ENCODE results near the gene KY. TPM values are rescaled to one million over a fixed set of nuclear protein-coding genes. Genes with fewer than 3 reads are reported as not detected.

The KY gene
- total and polyA plus RNA-seq, 2 of the 8 experiments (the other 6 are each of a cell fraction or from before 2014, with no cell fraction given), result not detected

DNA sequence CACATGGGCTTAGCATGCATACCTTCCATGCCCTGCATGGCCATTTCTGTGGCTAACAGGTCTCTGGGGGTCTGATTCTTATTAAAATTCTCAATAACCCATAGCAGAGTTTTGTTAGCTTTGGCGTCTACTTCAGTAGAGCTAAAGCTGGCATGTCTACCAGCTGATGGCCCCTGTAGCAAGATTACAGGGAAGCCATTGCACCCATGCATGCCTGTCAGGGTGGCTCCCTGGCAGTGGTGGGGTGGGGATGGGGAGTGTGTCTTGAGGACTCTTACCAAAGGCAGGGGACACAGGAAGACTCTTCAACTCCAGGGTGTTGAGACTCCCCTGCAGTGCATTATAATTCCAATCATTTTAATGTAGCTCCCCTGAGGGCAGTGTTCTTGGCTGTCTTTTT is 4.7 kb downstream of the KY start:
- H3K27ac ChIP-seq (ENCODE audit: low read depth, low read length), result no peak overlapping the region
- POLR2A ChIA-PET (ENCODE audit: partially characterized antibody), result no interaction called here
- 89% methylated on average over 1 of the region's 1 CpG; no CpG with 5 or more reads in 1 of the 2 experiments for WGBS, 2 experiments (ENCODE audit: extremely low coverage in 1 of 2, insufficient coverage in 1 of 2, insufficient read length in 1 of 2, insufficient replicate concordance in 2 of 2, low coverage in 1 of 2, low lambda C conversion rate in 2 of 2, missing lambda C conversion rate in 1 of 2)
- peaks cover 2 to 12% of the 10 kb centered on the region in 2 experiments for H4K20me1 ChIP-seq (replicated peaks in 1 of 2; ENCODE audit: control insufficient read depth in 1 of 2, insufficient read depth in 2 of 2, low read length in 2 of 2)
- H3K36me3 ChIP-seq (ENCODE audit: control insufficient read depth in 2 of 4, insufficient read depth in 4 of 4, low read length in 3 of 4), result no peaks in the 10 kb centered on the region
- H3K14ac ChIP-seq (ENCODE audit: insufficient read length), result no peak overlapping the region
- H3K79me2 ChIP-seq (ENCODE audit: control insufficient read depth in 1 of 2, insufficient read depth in 2 of 2, low read length in 2 of 2), result no peaks in the 10 kb centered on the region
- H3K27me3 ChIP-seq (replicated peaks in 1 of 4; ENCODE audit: control insufficient read depth in 3 of 4, extremely low read depth in 1 of 4, insufficient read depth in 3 of 4, low read length in 3 of 4), result peaks cover 29 to 54% (median 48%) of the 10 kb centered on the region in 4 experiments
- CTCF ChIA-PET (ENCODE audit: partially characterized antibody), result interaction anchor here (3.1 to 13.8 kb wide), 2 partner anchors 18 to 41 kb away, joined by 8 to 197 read pairs; no protein-coding TSS in a partner anchor
- H2BK12ac ChIP-seq (ENCODE audit: low read depth, low read length), result no peak overlapping the region
- DNase-seq (ENCODE audit: low read depth in 1 of 2, low spot score in 2 of 2), result peak in 1 of 2 experiments; percentile 24
- no peak overlapping the region for H3K4ac ChIP-seq (replicated peaks; ENCODE audit: insufficient read length, low read depth, low read length)
- H3K9me3 ChIP-seq (ENCODE audit: insufficient read depth in 2 of 2, low read depth in 1 of 2, low read length in 1 of 2), result no peaks in the 10 kb centered on the region
- H4K8ac ChIP-seq (ENCODE audit: extremely low read depth, insufficient read depth, low read length), result no peak overlapping the region
- H3K4me2 ChIP-seq (ENCODE audit: insufficient read depth in 1 of 2, low read depth in 2 of 2, low read length in 2 of 2), result no peak overlapping the region
- FAIRE-seq, result no peak
- no peak overlapping the region for H2BK120ac ChIP-seq (replicated peaks; ENCODE audit: low read depth, low read length)
- H3K9ac ChIP-seq (replicated peaks in 1 of 4; ENCODE audit: extremely low read depth in 1 of 4, low read depth in 3 of 4, low read length in 3 of 4), result no peak overlapping the region
- H3K18ac ChIP-seq (ENCODE audit: extremely low read depth, low read length), result no peak overlapping the region
- H3K4me1 ChIP-seq (replicated peaks in 1 of 4; ENCODE audit: control insufficient read depth in 3 of 4, insufficient read depth in 4 of 4, low read length in 3 of 4), result peaks cover 0 to 7% (median 4%) of the 10 kb centered on the region in 4 experiments; a peak in 4 of 7 replicates
- peaks cover 6% of the 10 kb centered on the region; the same call in 1 of the 2 replicates for H3K23me2 ChIP-seq (ENCODE audit: low read depth, low read length)
- H4K5ac ChIP-seq (ENCODE audit: insufficient read length, low read depth, low read length), result no peak overlapping the region
- H3K79me1 ChIP-seq (ENCODE audit: low read depth, low read length), result no peaks in the 10 kb centered on the region
- no peak overlapping the region for H2BK5ac ChIP-seq (ENCODE audit: low read depth, low read length)
- H3K23ac ChIP-seq (ENCODE audit: insufficient read length), result no peak overlapping the region
- no peak overlapping the region for H2BK15ac ChIP-seq (ENCODE audit: low read length)
- H2AK5ac ChIP-seq (ENCODE audit: low read depth, low read length), result no peak overlapping the region
- no peak overlapping the region for H4K91ac ChIP-seq (replicated peaks; ENCODE audit: insufficient read length, low read length)
- no peak overlapping the region for H2BK20ac ChIP-seq (ENCODE audit: low read length)
- H2AFZ ChIP-seq (ENCODE audit: low read length), result no peak overlapping the region
- no peak for TF ChIP-seq SP4 (IDR thresholded peaks at IDR 0.05; ENCODE audit: low read length)
- no peak for TF ChIP-seq GTF2F1 (IDR thresholded peaks at IDR 0.05; ENCODE audit: borderline replicate concordance, low read depth, low read length)
- no peak for TF ChIP-seq KDM1A (IDR thresholded peaks at IDR 0.05; ENCODE audit: borderline replicate concordance, low read length)
- H3K56ac ChIP-seq (replicated peaks; ENCODE audit: insufficient read length, low read depth, low read length), result no peak overlapping the region
- H3K4me3 ChIP-seq (ENCODE audit: extremely low read depth in 1 of 4, insufficient read depth in 2 of 4, low read depth in 3 of 4, low read length in 4 of 4), result no peak overlapping the region

All from H1 (cell line).